Kidney epithelial cell (primary cell): ENCODE data around the gene MAPRE3. TPM values are rescaled to one million over a fixed set of nuclear protein-coding genes. Genes with fewer than 3 reads are reported as not detected.

Source experiments
- DNase-seq: peaks from one replicate; pipeline ENCODE4 v3.0.0-alpha.2; 2010; ENCODE audit warnings: low read depth
- H3K27me3 ChIP-seq: 2 replicates; pipeline ENCODE4 v1.6.0; 2011; ENCODE audit warnings: low read length; ENCODE audit not compliant: control insufficient read depth, insufficient read depth
- H3K36me3 ChIP-seq: 2 replicates; pipeline ENCODE4 v1.5.1; 2011; ENCODE audit warnings: low read length; ENCODE audit not compliant: control insufficient read depth, insufficient read depth
- H3K4me3 ChIP-seq: 2 replicates; pipeline ENCODE4 v1.5.1; 2011; ENCODE audit warnings: low read depth, mild to moderate bottlenecking, control low read depth, low read length
- CTCF ChIP-seq: IDR thresholded peaks from 2 replicates; pipeline ENCODE4 v1.5.1; 2011; ENCODE audit warnings: mild to moderate bottlenecking, moderate library complexity, low read length, control low read depth, inconsistent platforms; ENCODE audit not compliant: insufficient read depth, poor library complexity, severe bottlenecking
- total RNA-seq: library from RNA; depleted of rRNA; stranded (reverse); fragments of >200 nt; gene quantifications from 2 replicates; pipeline ENCODE4 v1.2.3, GENCODE V29; 2015

The MAPRE3 gene
- total RNA-seq, 1 donor from 2014 or later: 4.6 TPM

GRCh38 chr2:27007416-27008374 is 37.3 kb downstream of the MAPRE3 start:
- Histone ChIP-seq H3K36me3 (no peaks in the 10 kb centered on the region), H3K27me3 (no peaks in the 10 kb centered on the region), H3K4me3 (no peak overlapping the region)
- no peak for DNase-seq
- no peak for TF ChIP-seq CTCF

GRCh38 chr2:27008678-27009077 is 38.2 kb downstream of the MAPRE3 start:
- TF ChIP-seq CTCF: no peak
- DNase-seq: no peak
- Histone ChIP-seq H3K27me3 (no peaks in the 10 kb centered on the region), H3K4me3 (no peak overlapping the region), H3K36me3 (no peaks in the 10 kb centered on the region)

GRCh38 chr2:27009083-27009482 is 38.6 kb downstream of the MAPRE3 start:
- TF ChIP-seq CTCF: no peak
- Histone ChIP-seq H3K27me3 (no peaks in the 10 kb centered on the region), H3K36me3 (no peaks in the 10 kb centered on the region), H3K4me3 (no peak overlapping the region)
- no peak for DNase-seq

GRCh38 chr2:27009716-27010115 is 39.3 kb downstream of the MAPRE3 start:
- no peak for TF ChIP-seq CTCF
- Histone ChIP-seq H3K36me3 (no peaks in the 10 kb centered on the region), H3K27me3 (no peaks in the 10 kb centered on the region), H3K4me3 (no peak overlapping the region)
- no peak for DNase-seq

GRCh38 chr2:27010139-27010538 is 39.7 kb downstream of the MAPRE3 start:
- Histone ChIP-seq H3K36me3 (no peaks in the 10 kb centered on the region), H3K4me3 (no peak overlapping the region), H3K27me3 (no peaks in the 10 kb centered on the region)
- DNase-seq: no peak
- TF ChIP-seq CTCF: no peak
